Activated CD8-positive, alpha-beta memory T cell treated with anti-CD3 and anti-CD28 coated beads for 4 hours (primary cell): Measurements from ENCODE around the gene CTSD.

Experiments used
- DNase-seq, 2 donors: peaks; one replicate each; pipeline ENCODE4 v3.0.0-alpha.2; 2020; ENCODE audit warnings: low read depth in 2 of 2

The CTSD gene

GRCh38 chr11:1729692-1730011 is 34.1 kb downstream of the CTSD start:
- no peak for DNase-seq

DNA sequence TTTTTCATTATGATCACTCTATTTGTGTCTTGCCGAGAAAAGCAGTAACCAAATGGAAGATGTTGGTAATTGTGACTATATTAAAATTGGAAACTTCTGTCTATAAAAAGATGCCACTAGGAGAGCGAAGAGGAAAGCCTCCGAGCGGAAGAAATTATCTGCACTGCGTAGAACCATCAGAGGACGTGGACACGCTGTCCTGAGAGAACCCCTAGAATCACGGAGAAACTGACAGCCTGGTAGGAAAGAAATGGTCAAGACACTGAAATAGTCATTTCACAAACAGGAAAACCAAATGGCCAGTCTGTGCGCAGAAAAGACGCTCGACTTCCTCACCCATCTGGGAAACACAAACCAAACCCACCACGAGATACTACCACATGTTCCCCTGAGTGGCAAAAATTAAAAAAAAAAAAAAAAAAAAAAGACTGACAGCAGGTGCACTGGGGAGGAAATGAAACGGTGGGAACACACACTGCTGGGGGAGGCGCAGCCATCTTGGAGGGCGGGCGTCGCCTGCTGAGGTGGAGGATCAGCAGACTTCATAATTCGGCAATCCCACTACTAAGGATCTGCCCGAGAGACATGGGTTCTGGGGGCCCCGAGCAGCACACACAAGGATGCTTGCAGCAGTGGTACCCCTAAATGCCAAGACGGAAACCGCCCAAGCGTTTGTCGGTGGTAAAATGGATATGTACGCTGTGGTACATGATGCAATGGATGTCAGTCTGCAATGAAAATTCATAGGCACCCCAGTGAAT is 34.6 kb downstream of the CTSD start:
- DNase-seq: no peak

- DNase-seq: no peak
Measured at GRCh38 chr11:1728301-1728700, 35.4 kb downstream of the CTSD start.

DNA sequence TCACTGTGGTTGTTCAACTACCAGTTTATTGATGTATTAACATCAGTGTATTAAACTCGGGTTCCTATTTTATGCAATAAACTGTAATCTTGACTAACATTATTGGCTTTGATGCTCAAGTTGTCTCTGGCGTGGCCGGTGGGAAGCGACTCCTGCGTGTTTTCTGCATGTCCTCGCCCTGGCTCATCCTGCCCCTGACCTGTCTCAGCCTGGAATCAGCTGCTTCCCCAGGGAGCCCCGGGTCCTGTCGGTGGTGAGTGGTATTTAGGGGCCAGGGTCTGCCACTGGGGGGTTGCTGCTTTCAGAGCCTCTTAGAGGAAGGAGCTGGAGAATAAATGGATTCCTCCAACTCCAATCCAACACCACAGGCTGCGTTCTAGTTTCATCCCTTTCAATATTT is 35.9 kb downstream of the CTSD start:
- no peak for DNase-seq

GRCh38 chr11:1727096-1727690 is 36.5 kb downstream of the CTSD start:
- no peak for DNase-seq

GRCh38 chr11:1719781-1720180 is 43.9 kb downstream of the CTSD start:
- no peak for DNase-seq

DNA sequence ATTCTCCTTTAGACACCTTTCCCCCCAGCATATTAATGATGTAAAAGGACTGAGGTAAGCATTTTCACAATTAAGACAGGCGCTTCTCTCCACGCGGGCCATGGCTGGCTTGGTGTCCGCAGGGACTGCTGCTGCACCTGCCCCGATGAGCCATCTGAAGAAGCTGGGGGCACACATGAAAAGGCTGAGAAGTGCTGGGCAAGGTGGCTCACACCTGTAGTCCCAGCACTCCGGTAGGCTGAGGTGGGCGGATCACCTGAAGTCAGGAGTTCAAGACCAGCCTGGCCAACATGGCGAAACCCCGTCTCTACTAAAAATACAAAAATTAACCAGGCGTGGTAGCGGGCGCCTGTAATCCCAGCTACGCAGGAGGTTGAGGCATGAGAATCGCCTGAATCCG is 45.4 kb downstream of the CTSD start:
- no peak for DNase-seq

DNA sequence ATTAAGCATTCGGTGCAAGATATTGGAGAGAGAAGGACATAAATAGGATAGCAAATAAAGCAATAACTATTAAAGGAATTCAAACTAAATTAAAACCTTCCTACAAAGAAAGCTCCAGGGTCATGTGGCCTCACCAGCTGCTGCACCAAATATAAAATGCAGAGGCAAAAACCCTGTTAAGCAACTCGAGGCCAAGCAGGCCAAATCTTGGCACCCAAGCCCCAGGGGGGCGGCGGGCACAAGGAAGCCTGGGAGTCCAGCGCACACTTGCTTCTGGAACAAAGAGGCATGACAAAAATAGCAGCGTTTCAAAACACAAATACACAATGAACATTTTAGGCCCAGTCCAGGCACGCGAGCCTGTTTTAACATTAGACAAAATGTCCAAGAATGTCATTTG is 46.0 kb downstream of the CTSD start:
- DNase-seq: no peak

- DNase-seq: no peak
Measured at GRCh38 chr11:1714908-1715885, 48.5 kb downstream of the CTSD start.

DNA sequence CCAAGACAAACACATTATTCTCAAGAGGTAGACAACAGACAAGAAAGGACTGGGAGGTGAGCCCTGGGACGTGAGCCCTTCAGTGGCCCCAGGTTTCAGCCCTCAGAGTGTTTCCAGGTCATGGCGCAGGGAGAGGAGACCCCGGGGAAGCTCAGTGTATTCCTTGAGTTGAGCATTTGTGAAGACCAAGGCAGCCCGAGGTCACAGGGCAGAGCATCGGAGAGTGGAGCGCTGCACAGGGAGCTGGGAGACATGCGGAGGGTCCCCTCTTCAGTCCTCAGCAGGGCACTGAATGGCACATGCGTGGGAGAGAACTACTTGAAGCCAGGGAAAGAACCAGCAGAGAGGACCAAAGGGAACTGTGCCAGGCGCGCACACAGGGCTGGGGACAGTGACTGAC is 55.0 kb downstream of the CTSD start:
- no peak for DNase-seq

DNA sequence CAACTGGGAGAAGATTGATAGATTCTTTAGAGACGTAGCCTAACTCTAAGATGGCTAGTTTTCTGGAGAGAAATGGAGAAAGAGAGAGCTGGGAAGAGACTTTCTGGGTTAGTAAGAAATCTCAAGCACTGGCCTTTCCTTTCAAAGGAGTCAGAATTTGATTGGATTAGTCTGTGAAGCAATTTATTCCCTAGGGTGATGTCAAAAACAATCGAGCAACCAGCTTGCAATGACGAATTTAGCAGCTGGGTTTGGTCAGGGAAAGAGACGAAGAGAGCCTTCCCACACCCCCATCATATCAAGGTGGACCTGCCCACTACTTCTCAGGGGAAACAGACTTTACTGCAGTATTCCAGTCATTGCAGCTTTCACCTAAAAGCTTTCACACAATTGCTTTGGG is 56.0 kb downstream of the CTSD start:
- DNase-seq: no peak

DNA sequence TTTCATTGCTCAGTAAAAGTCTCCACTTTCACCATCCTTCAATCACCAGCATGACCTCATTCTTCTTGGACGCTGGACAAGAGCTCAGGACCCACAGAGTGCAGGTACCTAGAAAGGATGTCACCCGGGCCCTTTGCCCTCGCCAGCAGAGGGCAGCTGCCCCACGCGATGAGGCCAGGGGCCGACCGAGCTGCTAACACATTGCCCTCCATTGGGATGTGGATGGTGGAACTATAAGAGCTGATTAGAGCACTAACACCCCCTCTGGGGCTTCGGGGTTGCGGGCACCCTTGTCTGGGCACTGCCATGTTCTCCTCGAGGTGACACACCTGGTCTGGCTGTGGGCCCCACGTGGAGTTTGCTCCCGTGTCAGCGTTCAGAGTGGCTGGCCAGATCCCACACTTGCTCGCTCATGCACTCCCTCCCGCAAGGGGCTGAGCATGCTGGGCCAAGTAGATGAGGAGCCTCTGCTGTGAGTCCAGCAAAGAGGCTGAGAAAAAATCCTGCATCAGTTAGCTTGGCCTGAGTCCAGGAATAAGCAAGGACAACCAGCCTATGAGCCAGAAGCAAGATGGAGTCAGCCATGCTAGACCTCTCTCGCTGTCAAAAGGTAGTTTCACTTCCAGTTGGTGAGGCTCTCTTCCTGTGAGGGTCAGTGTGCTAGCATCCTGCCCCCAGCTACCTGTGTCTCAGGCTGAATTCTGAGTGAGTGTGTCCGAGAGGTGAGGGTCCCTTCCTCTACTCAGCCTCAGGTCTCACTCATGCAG is 56.9 kb downstream of the CTSD start:
- no peak for DNase-seq

DNA sequence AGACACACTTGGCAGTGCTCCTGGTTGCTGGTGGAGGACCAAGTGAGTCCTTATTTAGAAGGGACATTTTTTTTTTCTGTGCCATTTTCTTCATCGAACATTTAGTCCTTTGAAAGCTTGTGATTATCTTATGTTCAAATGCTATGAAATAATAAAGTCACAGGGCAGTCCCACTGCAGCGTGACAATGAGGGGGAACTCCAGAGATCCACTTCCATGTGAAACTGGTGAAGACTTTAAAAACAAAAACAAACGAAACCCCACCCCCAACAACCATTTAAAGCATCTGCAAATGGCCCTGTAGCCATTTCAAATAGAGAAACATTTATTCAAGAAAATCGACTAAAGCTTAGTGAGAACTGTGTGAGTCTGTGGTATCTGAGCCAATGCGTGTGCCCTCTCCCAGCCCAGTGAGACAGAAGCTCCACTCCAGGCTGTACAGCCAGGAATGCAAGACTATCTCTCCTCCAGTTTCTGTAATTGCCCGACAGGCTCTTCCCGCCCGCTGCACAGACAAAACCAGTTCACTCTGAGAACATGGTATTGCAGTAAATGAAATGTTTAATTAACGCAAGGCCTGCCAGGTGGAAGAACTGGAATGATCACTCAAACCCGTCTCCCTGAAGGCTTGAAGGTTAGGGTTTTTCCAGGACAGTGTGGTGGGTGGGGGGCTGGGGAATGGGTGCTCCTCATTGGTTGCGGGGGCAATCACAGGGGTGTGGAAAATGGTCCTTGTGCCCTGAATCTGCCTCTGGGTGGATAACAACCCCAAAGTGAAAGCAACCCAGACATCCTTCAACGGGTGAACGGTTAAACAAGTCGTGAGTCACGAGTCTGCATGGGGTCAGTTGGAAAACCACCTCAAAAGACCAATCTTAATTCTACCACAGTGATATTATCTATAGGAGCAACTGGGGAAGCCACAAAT is 58.3 kb downstream of the CTSD start:
- no peak for DNase-seq

- no peak for DNase-seq
Measured at GRCh38 chr11:1703146-1703545, 60.6 kb downstream of the CTSD start.
